Esophagus squamous epithelium (tissue), 5 donors: ENCODE results near the gene CHDH. TPM values are rescaled to one million over a fixed set of nuclear protein-coding genes. Genes with fewer than 3 reads are reported as not detected.

Experiments used
- DNase-seq: peaks from one replicate; lab custom pipeline; 2025; lab: John Stamatoyannopoulos, UW
- H3K27ac ChIP-seq, 4 donors: fragments of 200-600 bp; sonication (generic); one replicate each; pipeline ENCODE4 v1.5.1; 2016 to 2019; ENCODE audit warnings: mild to moderate bottlenecking in 1 of 4
- H3K27me3 ChIP-seq, 4 donors: fragments of 200-600 bp; sonication (generic); 1 replicate in 3 of 4; 2 replicates in 1 of 4; pipeline versions ENCODE4 v1.5.1 to v1.6.0; 2017 to 2021; ENCODE audit warnings: antibody characterized with exemption in 1 of 4
- H3K36me3 ChIP-seq, 3 donors: fragments of 200-600 bp; sonication (generic); one replicate each; pipeline ENCODE4 v1.5.1; 2016 to 2019
- H3K4me1 ChIP-seq, 3 donors: fragments of 200-600 bp; sonication (generic); one replicate each; pipeline ENCODE4 v1.5.1; 2017 to 2019
- H3K4me3 ChIP-seq, 4 donors: fragments of 200-600 bp; sonication (generic); 1 replicate in 3 of 4; 2 replicates in 1 of 4; pipeline ENCODE4 v1.5.1; 2016 to 2019; ENCODE audit warnings: mild to moderate bottlenecking in 2 of 4, moderate library complexity in 1 of 4
- H3K9me3 ChIP-seq, 3 donors: fragments of 200-600 bp; sonication (generic); one replicate each; pipeline ENCODE4 v1.5.1; 2016 to 2019
- CTCF ChIP-seq, 6 experiments: fragments of 450-650 bp in 4 of 6; fragments of 200-600 bp in 2 of 6; sonication (generic) in 2 of 6; IDR thresholded peaks; one replicate each; pipeline ENCODE4 v1.5.1; 2016 to 2019; ENCODE audit warnings: antibody characterized with exemption in 6 of 6, mild to moderate bottlenecking in 4 of 6, moderate library complexity in 4 of 6
- POLR2A ChIP-seq, 4 donors: fragments of 450-650 bp; IDR thresholded peaks; one replicate each; pipeline ENCODE4 v1.6.1; 2017; ENCODE audit warnings: antibody characterized with exemption in 4 of 4, mild to moderate bottlenecking in 4 of 4, moderate library complexity in 3 of 4
- WGBS, 2 donors: methylation state at CpG; one replicate each; pipeline ENCODE4 v1.1.5; 2018; 5-methylcytosine and 5-hydroxymethylcytosine counted together
- intact Hi-C: fragments of 100-400 bp; cut with DNase I; formaldehyde crosslinking; loops from one replicate; pipeline ENCODE4 v1.15.0; 2022
- total RNA-seq, 4 donors: library from RNA; depleted of rRNA; stranded (reverse); fragments of >200 nt; gene quantifications; one replicate each; pipeline ENCODE4 v1.1.0, GENCODE V29; 2016
- donor health status: DM: yes; HTN: yes; CAD: no.

CHDH gene
- total RNA-seq, 4 donors from 2014 or later = 0.92 to 2.1 (median 1.2) TPM

DNA sequence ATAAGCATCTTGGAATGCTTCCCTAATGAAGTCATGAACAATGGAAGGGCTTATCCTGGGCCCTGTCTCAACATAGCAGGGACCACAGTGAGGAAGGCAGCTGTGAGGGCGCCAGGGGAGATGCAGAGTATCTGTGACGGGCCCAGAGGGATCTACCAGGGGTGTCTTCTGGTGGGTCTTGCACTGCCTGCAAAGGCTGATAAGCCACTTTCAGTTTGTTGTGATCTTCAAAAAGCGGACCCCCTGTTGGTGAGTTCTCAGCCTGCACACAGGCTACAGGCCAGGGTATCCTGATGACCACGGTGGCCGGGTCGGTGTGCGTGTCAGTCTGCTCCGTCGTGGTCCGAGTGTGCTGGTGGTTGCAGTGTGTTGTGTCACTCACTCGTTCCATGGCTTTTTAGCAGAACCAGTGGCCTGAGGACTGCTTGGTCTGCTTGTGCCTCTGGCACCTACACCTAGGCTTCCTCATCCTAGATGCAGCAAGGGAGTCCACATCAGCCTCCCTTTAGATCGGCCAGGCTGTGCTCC, 46.8 kb downstream of the CHDH start:
- peaks cover 0 to 5% (median 0%) of the 10 kb centered on the region in 4 donors for H3K27me3 ChIP-seq
- TF ChIP-seq CTCF (IDR thresholded peaks at IDR 0.05) (no peak), POLR2A (IDR thresholded peaks at IDR 0.05) (no peak)
- intact Hi-C loops = no loop called here
- 75 to 90% methylated on average over 2 to 9 of the region's 12 CpGs for WGBS, 2 donors
- H3K4me1 ChIP-seq = peaks cover 0 to 41% (median 5%) of the 10 kb centered on the region in 3 donors
- DNase-seq = no peak
- no peaks in the 10 kb centered on the region for H3K9me3 ChIP-seq
- H3K4me3 ChIP-seq = no peak overlapping the region
- no peak overlapping the region for H3K27ac ChIP-seq
- no peaks in the 10 kb centered on the region for H3K36me3 ChIP-seq

- intact Hi-C loops = no loop called here
These were observed 48.1 kb downstream of the CHDH start for GRCh38 chr3:53798144-53798543.

GRCh38 chr3:53795789-53796560, 50.2 kb downstream of the CHDH start:
- TF ChIP-seq POLR2A (IDR thresholded peaks at IDR 0.05) (no peak), CTCF (IDR thresholded peaks at IDR 0.05) (no peak)
- DNase-seq = no peak
- intact Hi-C loops = no loop called here
- Histone ChIP-seq H3K27me3 (no peaks in the 10 kb centered on the region), H3K9me3 (no peaks in the 10 kb centered on the region), H3K4me1 (peaks cover 0 to 41% (median 5%) of the 10 kb centered on the region in 3 donors), H3K36me3 (no peaks in the 10 kb centered on the region), H3K27ac (peak overlapping the region in 1 of 4 donors; percentile 55), H3K4me3 (no peak overlapping the region)
- 43 to 51% methylated on average over 10 to 12 of the region's 12 CpGs for WGBS, 2 donors

More at GRCh38 chr3:53798144-53798543, 48.1 kb downstream of the CHDH start:
- H3K27me3 ChIP-seq = no peaks in the 10 kb centered on the region
- peaks cover 0 to 41% (median 5%) of the 10 kb centered on the region in 3 donors for H3K4me1 ChIP-seq
- no peak overlapping the region for H3K4me3 ChIP-seq
- H3K36me3 ChIP-seq = no peaks in the 10 kb centered on the region
- DNase-seq = no peak
- no peak overlapping the region for H3K27ac ChIP-seq
- 85 to 89% methylated on average over 1 to 8 of the region's 8 CpGs for WGBS, 2 donors
- no peak for TF ChIP-seq POLR2A (IDR thresholded peaks at IDR 0.05)
- TF ChIP-seq CTCF (IDR thresholded peaks at IDR 0.05) = no peak
- no peaks in the 10 kb centered on the region for H3K9me3 ChIP-seq

DNA sequence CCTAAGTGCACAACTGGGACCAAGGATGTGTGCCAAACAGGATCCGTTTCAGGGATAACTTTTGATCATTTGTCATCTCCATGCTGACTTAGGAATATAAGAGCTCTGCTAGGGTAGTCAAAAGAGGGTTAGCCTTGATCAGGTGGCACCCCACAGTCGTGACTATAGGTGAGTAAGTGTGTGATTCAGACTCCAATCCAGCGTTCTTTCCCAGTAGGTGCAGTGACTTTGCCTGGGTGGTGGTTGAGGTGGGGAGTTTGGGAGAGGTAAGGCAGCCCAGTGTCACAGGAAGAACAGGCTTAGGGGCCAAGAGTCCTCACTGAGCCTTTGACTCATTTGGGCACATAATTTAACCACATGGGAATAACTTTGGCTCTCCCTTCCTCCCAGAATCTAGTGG, 51.0 kb downstream of the CHDH start:
- Histone ChIP-seq H3K4me1 (peaks cover 0 to 33% (median 5%) of the 10 kb centered on the region in 3 donors), H3K27me3 (no peaks in the 10 kb centered on the region), H3K9me3 (no peaks in the 10 kb centered on the region), H3K27ac (peak overlapping the region in 1 of 4 donors; percentile 55), H3K36me3 (no peaks in the 10 kb centered on the region), H3K4me3 (no peak overlapping the region)
- no peak for TF ChIP-seq POLR2A (IDR thresholded peaks at IDR 0.05)
- no peak for TF ChIP-seq CTCF (IDR thresholded peaks at IDR 0.05)
- no peak for DNase-seq
- intact Hi-C loops = no loop called here
- 15 to 70% methylated on average over 3 of the region's 3 CpGs for WGBS, 2 donors

DNA sequence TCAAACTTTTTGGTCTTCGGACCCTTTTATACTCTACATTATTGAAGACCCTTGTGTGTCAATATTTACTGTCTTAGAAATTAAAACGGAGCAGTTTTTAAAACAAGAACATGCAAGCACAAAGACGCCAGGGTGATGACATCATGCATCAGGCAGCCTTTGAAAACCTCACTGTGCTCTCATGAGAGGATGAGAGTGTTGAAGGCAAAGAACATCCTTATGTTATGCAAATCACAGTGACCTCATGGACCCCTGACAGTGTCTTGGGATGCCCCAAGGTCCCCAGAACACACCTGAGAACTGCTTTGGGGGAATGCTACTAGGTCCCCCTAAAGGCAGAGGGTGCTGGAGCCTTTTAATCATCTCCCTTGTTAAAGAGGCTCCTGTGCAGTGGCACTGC, 51.6 kb downstream of the CHDH start:
- DNase-seq = no peak
- TF ChIP-seq POLR2A (IDR thresholded peaks at IDR 0.05) (no peak), CTCF (IDR thresholded peaks at IDR 0.05) (no peak)
- intact Hi-C loops = no loop called here
- Histone ChIP-seq H3K36me3 (no peaks in the 10 kb centered on the region), H3K27me3 (no peaks in the 10 kb centered on the region), H3K27ac (peak overlapping the region in 1 of 4 donors; percentile 42), H3K9me3 (no peaks in the 10 kb centered on the region), H3K4me3 (no peak overlapping the region), H3K4me1 (peaks cover 0 to 27% (median 3%) of the 10 kb centered on the region in 3 donors)
- 20 to 38% methylated on average over 3 of the region's 3 CpGs for WGBS, 2 donors
